ENCODE data around the gene CNTRL.
"Not testable (repeated sequence)": the region's sequence is repeated elsewhere in the genome, so short reads cannot be mapped to it uniquely, and the experiment has no call there.

DNA sequence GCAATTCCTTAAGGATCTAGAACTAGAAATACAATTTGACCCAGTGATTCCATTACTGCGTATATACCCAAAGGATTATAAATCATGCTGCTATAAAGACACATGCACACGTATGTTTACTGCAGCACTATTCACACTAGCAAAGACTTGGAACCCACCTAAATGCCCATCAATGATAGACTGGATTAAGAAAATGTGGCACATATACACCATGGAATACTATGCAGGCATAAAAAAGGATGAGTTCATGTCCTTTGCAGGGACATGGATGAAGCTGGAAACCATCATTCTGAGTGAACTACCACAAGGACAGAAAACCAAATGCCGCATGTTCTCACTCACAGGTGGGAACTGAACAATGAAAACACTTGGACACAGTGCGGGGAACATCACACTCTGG is 46.5 kb upstream of the CNTRL start:
- TF ChIP-seq, protein P1, sequence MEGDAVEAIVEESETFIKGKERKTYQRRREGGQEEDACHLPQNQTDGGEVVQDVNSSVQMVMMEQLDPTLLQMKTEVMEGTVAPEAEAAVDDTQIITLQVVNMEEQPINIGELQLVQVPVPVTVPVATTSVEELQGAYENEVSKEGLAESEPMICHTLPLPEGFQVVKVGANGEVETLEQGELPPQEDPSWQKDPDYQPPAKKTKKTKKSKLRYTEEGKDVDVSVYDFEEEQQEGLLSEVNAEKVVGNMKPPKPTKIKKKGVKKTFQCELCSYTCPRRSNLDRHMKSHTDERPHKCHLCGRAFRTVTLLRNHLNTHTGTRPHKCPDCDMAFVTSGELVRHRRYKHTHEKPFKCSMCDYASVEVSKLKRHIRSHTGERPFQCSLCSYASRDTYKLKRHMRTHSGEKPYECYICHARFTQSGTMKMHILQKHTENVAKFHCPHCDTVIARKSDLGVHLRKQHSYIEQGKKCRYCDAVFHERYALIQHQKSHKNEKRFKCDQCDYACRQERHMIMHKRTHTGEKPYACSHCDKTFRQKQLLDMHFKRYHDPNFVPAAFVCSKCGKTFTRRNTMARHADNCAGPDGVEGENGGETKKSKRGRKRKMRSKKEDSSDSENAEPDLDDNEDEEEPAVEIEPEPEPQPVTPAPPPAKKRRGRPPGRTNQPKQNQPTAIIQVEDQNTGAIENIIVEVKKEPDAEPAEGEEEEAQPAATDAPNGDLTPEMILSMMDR (IDR thresholded peaks at IDR 0.05), result not testable (repeated sequence)
- TF ChIP-seq POLR2A (IDR thresholded peaks at IDR 0.05), result not testable (repeated sequence)

Data from tibial nerve (tissue), 3 donors.